Peyer's patch (tissue), 4 donors: ENCODE measurements around the gene GALNT8. TPM values are rescaled to one million over a fixed set of nuclear protein-coding genes. Genes with fewer than 3 reads are reported as not detected.

ENCODE experiments used
- DNase-seq, 3 donors: peaks; one replicate each; pipeline ENCODE4 v3.0.0-alpha.2; 2017 to 2019
- H3K27ac ChIP-seq, 4 donors: fragments of 200-600 bp; sonication (generic); one replicate each; pipeline ENCODE4 v1.5.1; 2016 to 2019
- H3K27me3 ChIP-seq, 2 donors: fragments of 200-600 bp; sonication (generic); one replicate each; pipeline ENCODE4 v1.5.1; 2019
- H3K36me3 ChIP-seq, 3 donors: fragments of 200-600 bp; sonication (generic); one replicate each; pipeline ENCODE4 v1.5.1; 2016 to 2019
- H3K4me1 ChIP-seq, 4 donors: fragments of 200-600 bp; sonication (generic); one replicate each; pipeline ENCODE4 v1.5.1; 2016 to 2019
- H3K4me3 ChIP-seq, 4 donors: fragments of 200-600 bp; sonication (generic); 1 replicate in 3 of 4; 2 replicates in 1 of 4; pipeline ENCODE4 v1.5.1; 2016 to 2019; ENCODE audit warnings: mild to moderate bottlenecking in 1 of 4
- H3K9me3 ChIP-seq, 4 donors: fragments of 200-600 bp; sonication (generic); one replicate each; pipeline ENCODE4 v1.5.1; 2016 to 2019; ENCODE audit warnings: mild to moderate bottlenecking in 1 of 4
- CTCF ChIP-seq, 6 experiments: fragments of 450-650 bp in 4 of 6; fragments of 200-600 bp in 2 of 6; sonication (generic) in 1 of 6; IDR thresholded peaks; one replicate each; pipeline ENCODE4 v1.5.1; 2017 to 2019; ENCODE audit warnings: antibody characterized with exemption in 6 of 6, mild to moderate bottlenecking in 3 of 6, moderate library complexity in 1 of 6
- POLR2A ChIP-seq, 2 donors: fragments of 450-650 bp; IDR thresholded peaks; one replicate each; pipeline ENCODE4 v1.5.1; 2017; ENCODE audit warnings: antibody characterized with exemption in 2 of 2, mild to moderate bottlenecking in 2 of 2, moderate library complexity in 2 of 2
- total RNA-seq, 4 donors: library from RNA; depleted of rRNA; stranded (reverse); fragments of >200 nt; gene quantifications; one replicate each; pipeline ENCODE4 v1.1.0, GENCODE V29; 2016

The GALNT8 gene
- total RNA-seq, 4 donors from 2014 or later = 17.7 to 58.6 (median 31.5) TPM

- H3K4me1 ChIP-seq = no peaks in the 10 kb centered on the region
- H3K27ac ChIP-seq = no peak overlapping the region
- H3K36me3 ChIP-seq = no peaks in the 10 kb centered on the region
- no peaks in the 10 kb centered on the region for H3K27me3 ChIP-seq
- H3K4me3 ChIP-seq = no peak overlapping the region
- TF ChIP-seq CTCF (IDR thresholded peaks at IDR 0.05) = no peak
- no peak for TF ChIP-seq POLR2A (IDR thresholded peaks at IDR 0.05)
- H3K9me3 ChIP-seq = no peaks in the 10 kb centered on the region
- no peak for DNase-seq
Measured at GRCh38 chr12:4796694-4797482, 76.7 kb downstream of the GALNT8 start.

- no peaks in the 10 kb centered on the region for H3K4me1 ChIP-seq
- no peak overlapping the region for H3K27ac ChIP-seq
- no peaks in the 10 kb centered on the region for H3K9me3 ChIP-seq
- H3K4me3 ChIP-seq = no peak overlapping the region
- no peaks in the 10 kb centered on the region for H3K27me3 ChIP-seq
- DNase-seq = no peak
- no peaks in the 10 kb centered on the region for H3K36me3 ChIP-seq
- TF ChIP-seq POLR2A (IDR thresholded peaks at IDR 0.05) (no peak), CTCF (IDR thresholded peaks at IDR 0.05) (no peak)
Measured at GRCh38 chr12:4800555-4800954, 80.4 kb downstream of the GALNT8 start.

GRCh38 chr12:4802841-4803240 lies 82.6 kb downstream of the GALNT8 start:
- Histone ChIP-seq H3K27me3 (no peaks in the 10 kb centered on the region), H3K4me1 (no peaks in the 10 kb centered on the region), H3K36me3 (no peaks in the 10 kb centered on the region), H3K4me3 (no peak overlapping the region), H3K9me3 (no peaks in the 10 kb centered on the region), H3K27ac (no peak overlapping the region)
- DNase-seq = no peak
- TF ChIP-seq POLR2A (IDR thresholded peaks at IDR 0.05) = no peak
- TF ChIP-seq CTCF (IDR thresholded peaks at IDR 0.05) = no peak

GRCh38 chr12:4806439-4807115 lies 86.4 kb downstream of the GALNT8 start:
- Histone ChIP-seq H3K27ac (no peak overlapping the region), H3K9me3 (no peaks in the 10 kb centered on the region), H3K27me3 (peaks cover 0 to 13% of the 10 kb centered on the region in 2 donors), H3K36me3 (no peaks in the 10 kb centered on the region), H3K4me3 (no peak overlapping the region), H3K4me1 (peaks cover 0 to 14% (median 5%) of the 10 kb centered on the region in 4 donors)
- DNase-seq = no peak
- TF ChIP-seq POLR2A (IDR thresholded peaks at IDR 0.05) = no peak
- no peak for TF ChIP-seq CTCF (IDR thresholded peaks at IDR 0.05)

- H3K4me3 ChIP-seq = no peak overlapping the region
- DNase-seq = no peak
- H3K9me3 ChIP-seq = no peaks in the 10 kb centered on the region
- H3K27ac ChIP-seq = no peak overlapping the region
- H3K36me3 ChIP-seq = no peaks in the 10 kb centered on the region
- no peak for TF ChIP-seq CTCF (IDR thresholded peaks at IDR 0.05)
- TF ChIP-seq POLR2A (IDR thresholded peaks at IDR 0.05) = no peak
- H3K27me3 ChIP-seq = peaks cover 0 to 13% of the 10 kb centered on the region in 2 donors
- H3K4me1 ChIP-seq = peaks cover 0 to 14% (median 5%) of the 10 kb centered on the region in 4 donors
Measured at GRCh38 chr12:4807116-4807783, 87.0 kb downstream of the GALNT8 start.
